Cardiac ventricle fibroblast (primary cell): ENCODE data around the gene HACD4. TPM values are rescaled to one million over a fixed set of nuclear protein-coding genes. Genes with fewer than 3 reads are reported as not detected.

Experiments used
- total RNA-seq: library from RNA; depleted of rRNA; stranded (reverse); fragments of >200 nt; gene quantifications from 2 replicates; pipeline ENCODE4 v1.2.3, GENCODE V29; 2015

The HACD4 gene, protein sequence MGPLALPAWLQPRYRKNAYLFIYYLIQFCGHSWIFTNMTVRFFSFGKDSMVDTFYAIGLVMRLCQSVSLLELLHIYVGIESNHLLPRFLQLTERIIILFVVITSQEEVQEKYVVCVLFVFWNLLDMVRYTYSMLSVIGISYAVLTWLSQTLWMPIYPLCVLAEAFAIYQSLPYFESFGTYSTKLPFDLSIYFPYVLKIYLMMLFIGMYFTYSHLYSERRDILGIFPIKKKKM
- 1.3 and 1.7 TPM in 2 replicates for total RNA-seq

GRCh38 chr9:21031091-21031807, at the start of gene HACD4:
Gene HACD4, minus strand, starts transcription at chr9:21031640. Its CDS starts 50 bp downstream, at chr9:21031590.

GRCh38 chr9:21077781-21078180, 46.3 kb upstream of the HACD4 start, which contains the start of gene IFNB1:
Gene IFNB1, minus strand, starts transcription at chr9:21077942. Its CDS starts 73 bp downstream, at chr9:21077869.

Other genes with a start within 250 kb of the HACD4 start
- not detected in 2 replicates for gene IFNB1, start 46.3 kb upstream of the HACD4 start, total RNA-seq
- gene IFNW1, start 110.2 kb upstream of the HACD4 start, total RNA-seq = not detected in 2 replicates
- not detected in 2 replicates for gene IFNA21, start 135.0 kb upstream of the HACD4 start, total RNA-seq
- not detected in 2 replicates for gene IFNA4, start 155.9 kb upstream of the HACD4 start, total RNA-seq
- not detected in 2 replicates for gene IFNA7, start 170.6 kb upstream of the HACD4 start, total RNA-seq
- gene IFNA10, start 175.5 kb upstream of the HACD4 start, total RNA-seq = not detected in 2 replicates
- gene IFNA16, start 185.7 kb upstream of the HACD4 start, total RNA-seq = not detected in 2 replicates
- not detected in 2 replicates for gene IFNA17, start 196.6 kb upstream of the HACD4 start, total RNA-seq
- not detected in 2 replicates for gene IFNA14, start 208.4 kb upstream of the HACD4 start, total RNA-seq